Mesodermal cell (in vitro differentiated cells): ENCODE results near the gene DPCD.

Source experiments
- H3K27ac ChIP-seq: 2 replicates; pipeline ENCODE4 v1.7.0; 2013; ENCODE audit warnings: mild to moderate bottlenecking, low read depth, low read length, moderate library complexity; ENCODE audit not compliant: severe bottlenecking
- H3K36me3 ChIP-seq: 2 replicates; pipeline ENCODE4 v1.7.1; 2013; ENCODE audit warnings: mild to moderate bottlenecking, low read length, moderate library complexity; ENCODE audit not compliant: control insufficient read depth, insufficient read depth
- H3K4me1 ChIP-seq: one replicate; pipeline ENCODE4 v1.7.1; 2013; ENCODE audit warnings: mild to moderate bottlenecking, low read length; ENCODE audit not compliant: insufficient read depth, control insufficient read depth, poor library complexity, severe bottlenecking
- H3K4me3 ChIP-seq: 2 replicates; pipeline ENCODE4 v1.7.0; 2013; ENCODE audit warnings: low read length, control low read depth, mild to moderate bottlenecking; ENCODE audit not compliant: insufficient read depth, poor library complexity, severe bottlenecking; ENCODE audit errors: extremely low read depth
- H3K9me3 ChIP-seq: 2 replicates; pipeline ENCODE4 v1.7.1; 2013; ENCODE audit warnings: mild to moderate bottlenecking, low read length, moderate library complexity; ENCODE audit not compliant: control insufficient read depth
- WGBS, 2 experiments: methylation state at CpG; one replicate each; pipeline ENCODE4 v1.1.5; 2013; ENCODE audit warnings: missing lambda C conversion rate in 2 of 2; ENCODE audit not compliant: insufficient coverage in 2 of 2; 5-methylcytosine and 5-hydroxymethylcytosine counted together

The DPCD gene

DNA sequence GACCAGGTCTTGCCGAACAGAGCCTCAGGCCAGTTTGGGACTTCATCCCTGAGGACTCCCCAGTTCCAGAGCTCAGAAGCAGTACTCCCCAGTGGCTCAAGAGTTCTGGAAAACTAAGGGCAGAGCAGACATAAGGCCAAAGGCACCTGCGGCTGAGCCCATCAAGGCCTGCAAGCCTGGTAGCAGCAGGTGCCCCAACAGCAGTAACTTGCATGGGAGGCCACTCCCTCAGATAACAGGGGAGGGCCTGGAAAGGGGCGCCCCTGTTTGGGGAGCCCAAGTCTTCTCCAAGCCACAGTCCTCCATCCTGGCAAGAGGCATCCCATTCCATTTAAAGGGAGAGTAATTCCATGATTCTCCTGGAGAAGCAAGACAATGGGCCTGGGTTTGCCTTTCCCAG, 13.0 kb upstream of the DPCD start:
- H3K36me3 ChIP-seq, result peaks cover 2% of the 10 kb centered on the region
- no peak overlapping the region for H3K4me3 ChIP-seq
- 90 to 95% methylated on average over 2 to 3 of the region's 3 CpGs for WGBS, 2 experiments
- peaks cover 3% of the 10 kb centered on the region for H3K4me1 ChIP-seq
- H3K9me3 ChIP-seq, result peaks cover 3% of the 10 kb centered on the region
- no peak overlapping the region for H3K27ac ChIP-seq

DNA sequence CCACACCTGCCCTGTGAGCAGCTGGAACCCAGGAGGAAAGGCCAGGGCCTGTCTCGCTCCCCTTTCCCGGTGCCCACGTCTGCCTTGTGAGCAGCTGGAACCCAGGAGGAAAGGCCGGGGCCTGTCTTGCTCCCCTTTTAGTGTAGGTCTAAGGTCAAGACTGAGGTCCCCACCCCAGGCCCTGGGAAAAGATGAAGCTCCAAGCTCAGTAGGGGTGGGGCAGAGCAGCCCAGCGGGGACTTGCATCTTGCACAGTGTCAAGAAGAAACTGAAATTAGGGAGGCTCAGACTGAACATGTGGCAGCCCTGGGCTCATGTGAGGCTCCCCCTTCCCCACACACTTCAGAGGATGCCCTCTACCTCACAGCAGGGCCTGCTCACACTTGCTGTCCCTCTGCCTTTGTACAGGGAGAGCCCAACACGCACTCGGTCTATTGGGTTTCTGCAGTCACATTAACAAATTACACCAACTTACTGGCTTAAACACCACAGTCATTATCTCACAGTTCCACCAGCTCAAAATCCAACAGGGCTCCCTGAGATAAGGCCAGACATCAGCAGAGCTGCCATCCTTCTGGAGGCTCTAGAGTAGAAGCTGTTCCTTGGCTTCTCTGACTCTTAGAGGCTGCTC, 12.4 kb upstream of the DPCD start:
- Histone ChIP-seq H3K9me3 (peaks cover 3% of the 10 kb centered on the region), H3K4me3 (no peak overlapping the region), H3K4me1 (peaks cover 3% of the 10 kb centered on the region), H3K36me3 (peaks cover 3% of the 10 kb centered on the region), H3K27ac (no peak overlapping the region)
- 94 to 98% methylated on average over 5 to 7 of the region's 7 CpGs for WGBS, 2 experiments

DNA sequence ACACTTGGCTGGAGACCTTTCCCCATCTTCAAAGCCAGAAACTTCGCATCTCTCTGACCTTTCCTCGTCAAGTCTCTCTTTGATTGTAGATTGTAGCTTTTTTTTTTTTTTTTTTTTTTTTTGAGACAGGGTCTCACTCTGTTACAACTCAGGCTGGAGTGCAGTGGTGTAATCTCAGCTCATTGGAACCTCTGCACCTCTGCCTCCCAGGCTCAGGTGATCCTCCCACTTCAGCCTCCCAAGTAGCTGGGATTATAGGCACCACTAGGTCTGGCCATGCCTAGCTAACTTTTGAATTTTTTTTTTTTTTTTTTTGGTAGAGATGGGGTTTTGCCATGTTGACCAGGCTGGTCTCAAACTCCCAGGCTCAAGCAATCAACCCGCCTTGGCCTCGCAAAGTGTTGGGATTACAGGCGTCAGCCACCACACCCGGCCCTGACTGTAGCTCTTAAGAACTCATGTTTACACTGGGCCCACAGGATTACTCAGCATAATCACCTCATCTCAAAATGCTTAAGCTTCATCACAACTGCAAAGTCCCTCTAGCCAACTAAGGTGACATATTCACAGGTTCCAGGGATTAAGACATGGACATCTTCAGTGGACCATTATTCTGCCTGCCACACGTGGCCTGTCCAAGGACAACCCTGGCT, 11.8 kb upstream of the DPCD start:
- H3K9me3 ChIP-seq, result peaks cover 3% of the 10 kb centered on the region
- no peak overlapping the region for H3K4me3 ChIP-seq
- H3K36me3 ChIP-seq, result peaks cover 4% of the 10 kb centered on the region
- 88 to 95% methylated on average over 5 of the region's 7 CpGs for WGBS, 2 experiments
- peaks cover 3% of the 10 kb centered on the region for H3K4me1 ChIP-seq
- H3K27ac ChIP-seq, result no peak overlapping the region

DNA sequence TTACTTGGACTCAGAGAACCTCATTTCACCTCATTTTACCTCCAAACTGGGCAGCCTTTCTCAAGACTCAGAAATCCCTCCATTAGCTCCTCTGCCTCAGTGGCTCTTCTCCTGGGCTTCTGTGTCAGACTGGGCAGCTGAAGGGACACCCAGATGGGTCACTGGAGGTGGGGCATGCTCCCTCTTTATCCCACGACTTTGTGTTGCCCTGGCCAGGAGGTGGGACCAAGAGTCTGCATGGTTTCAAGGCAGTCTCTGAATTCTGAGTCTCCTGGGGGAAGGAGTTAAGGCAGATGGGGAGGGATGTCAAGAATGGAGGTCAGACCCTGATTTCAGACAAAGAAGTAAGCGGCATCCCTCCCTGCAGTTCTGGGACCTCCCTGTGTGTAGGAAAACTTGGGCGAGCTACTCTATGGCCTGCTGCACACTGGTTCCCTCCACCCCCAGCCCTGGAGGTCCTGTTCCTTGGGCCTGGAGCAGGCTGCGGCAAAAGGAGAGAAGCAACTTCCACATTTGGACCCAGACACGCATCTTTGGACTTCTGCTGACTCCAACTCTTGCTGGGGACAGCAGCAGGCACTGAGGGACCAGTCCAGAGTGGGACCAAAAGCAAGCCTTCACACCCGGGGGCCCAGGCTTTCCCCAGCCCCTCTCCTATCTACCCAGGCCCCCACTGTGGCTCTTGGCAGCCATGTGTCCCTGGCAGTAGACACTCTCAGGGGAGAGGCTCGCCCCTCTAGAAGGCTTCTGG, 10.8 kb upstream of the DPCD start:
- no peak overlapping the region for H3K4me3 ChIP-seq
- H3K36me3 ChIP-seq, result peaks cover 9% of the 10 kb centered on the region
- H3K27ac ChIP-seq, result no peak overlapping the region
- H3K9me3 ChIP-seq, result peaks cover 3% of the 10 kb centered on the region
- peaks cover 3% of the 10 kb centered on the region for H3K4me1 ChIP-seq
- WGBS, 2 experiments, result 91 to 92% methylated on average over 5 to 6 of the region's 7 CpGs

DNA sequence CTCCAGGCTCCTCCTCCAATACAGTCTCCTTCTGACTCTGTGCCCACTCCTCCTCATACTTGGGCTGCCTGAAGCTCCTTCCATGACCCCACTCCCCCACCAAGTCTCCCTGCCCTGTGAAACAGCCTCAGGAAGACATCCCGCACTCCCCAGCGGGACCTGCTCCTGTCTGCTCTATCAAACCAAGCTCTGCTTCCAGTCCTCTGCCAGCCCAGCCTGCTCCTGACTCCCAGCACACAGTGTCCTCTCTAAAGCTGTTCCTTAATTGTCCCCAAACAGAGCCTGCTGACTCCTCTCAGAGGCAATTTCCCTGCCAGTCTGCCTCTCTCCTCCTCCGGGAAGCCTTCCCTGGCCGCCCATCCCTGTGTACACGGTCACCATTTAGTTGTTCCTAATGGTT, 9.9 kb upstream of the DPCD start:
- peaks cover 3% of the 10 kb centered on the region for H3K4me1 ChIP-seq
- H3K36me3 ChIP-seq, result peaks cover 13% of the 10 kb centered on the region
- H3K9me3 ChIP-seq, result no peaks in the 10 kb centered on the region
- H3K4me3 ChIP-seq, result no peak overlapping the region
- H3K27ac ChIP-seq, result no peak overlapping the region
- 89 to 94% methylated on average over 5 of the region's 5 CpGs for WGBS, 2 experiments

DNA sequence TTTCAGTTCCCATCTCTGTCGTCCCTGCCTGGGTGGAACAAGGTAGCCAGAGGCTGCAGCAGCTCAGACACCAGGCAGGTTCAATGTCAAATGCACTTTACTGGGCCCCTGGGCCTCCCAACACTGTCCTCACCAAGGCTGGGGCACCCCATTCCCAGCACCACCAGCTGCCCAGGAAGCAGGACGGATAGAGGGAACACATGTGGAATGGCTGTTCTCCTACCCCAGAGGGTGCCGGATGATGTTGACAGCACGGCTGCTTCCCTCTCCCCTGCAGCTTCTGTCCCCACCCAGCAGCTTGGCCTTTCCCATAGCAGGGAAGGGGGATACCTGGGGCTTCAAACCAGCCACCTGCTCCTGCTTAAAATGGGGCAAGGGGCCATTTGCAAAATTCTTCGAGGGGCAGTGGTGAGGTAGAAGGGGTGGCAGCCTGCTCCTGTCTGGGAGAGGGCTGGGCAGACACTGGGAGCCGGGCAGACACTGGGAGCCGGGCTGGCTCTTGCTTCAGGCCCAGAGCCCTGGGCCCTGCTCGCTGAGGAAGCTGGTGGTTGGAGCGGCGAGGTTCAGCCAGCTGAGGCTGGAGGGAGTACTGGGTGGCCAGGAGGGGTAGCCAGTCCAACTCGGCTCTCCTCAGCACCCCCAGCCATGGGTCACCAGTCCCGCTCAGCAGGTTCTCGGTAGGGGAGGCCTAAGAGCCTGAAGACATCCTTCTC, 9.2 kb upstream of the DPCD start:
- Histone ChIP-seq H3K4me3 (no peak overlapping the region), H3K9me3 (no peaks in the 10 kb centered on the region), H3K4me1 (peaks cover 3% of the 10 kb centered on the region), H3K36me3 (peaks cover 19% of the 10 kb centered on the region), H3K27ac (no peak overlapping the region)
- 87 to 96% methylated on average over 5 to 10 of the region's 13 CpGs for whole genome bisulfite sequencing, 2 experiments

DNA sequence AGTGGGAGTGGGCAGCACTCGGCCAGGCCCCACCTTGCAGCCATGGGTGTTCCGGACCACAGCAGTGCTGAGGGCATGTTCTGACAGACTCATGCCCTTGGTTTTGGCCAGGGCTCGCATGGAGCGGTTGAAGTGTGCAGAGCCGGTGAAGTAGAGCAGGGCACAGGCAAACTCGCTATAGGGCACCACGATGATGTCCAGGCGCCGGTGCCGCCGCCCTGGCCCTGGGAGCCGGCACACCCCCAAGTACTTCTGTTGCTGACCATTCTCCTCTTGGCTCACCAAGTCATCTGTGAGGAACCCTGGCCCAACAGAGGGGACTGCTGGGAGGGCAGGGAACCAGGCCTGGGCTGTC, 8.6 kb upstream of the DPCD start:
- Histone ChIP-seq H3K4me3 (no peak overlapping the region), H3K4me1 (peaks cover 3% of the 10 kb centered on the region), H3K9me3 (no peaks in the 10 kb centered on the region), H3K36me3 (peaks cover 21% of the 10 kb centered on the region), H3K27ac (no peak overlapping the region)
- 94 to 96% methylated on average over 12 of the region's 12 CpGs for WGBS, 2 experiments

DNA sequence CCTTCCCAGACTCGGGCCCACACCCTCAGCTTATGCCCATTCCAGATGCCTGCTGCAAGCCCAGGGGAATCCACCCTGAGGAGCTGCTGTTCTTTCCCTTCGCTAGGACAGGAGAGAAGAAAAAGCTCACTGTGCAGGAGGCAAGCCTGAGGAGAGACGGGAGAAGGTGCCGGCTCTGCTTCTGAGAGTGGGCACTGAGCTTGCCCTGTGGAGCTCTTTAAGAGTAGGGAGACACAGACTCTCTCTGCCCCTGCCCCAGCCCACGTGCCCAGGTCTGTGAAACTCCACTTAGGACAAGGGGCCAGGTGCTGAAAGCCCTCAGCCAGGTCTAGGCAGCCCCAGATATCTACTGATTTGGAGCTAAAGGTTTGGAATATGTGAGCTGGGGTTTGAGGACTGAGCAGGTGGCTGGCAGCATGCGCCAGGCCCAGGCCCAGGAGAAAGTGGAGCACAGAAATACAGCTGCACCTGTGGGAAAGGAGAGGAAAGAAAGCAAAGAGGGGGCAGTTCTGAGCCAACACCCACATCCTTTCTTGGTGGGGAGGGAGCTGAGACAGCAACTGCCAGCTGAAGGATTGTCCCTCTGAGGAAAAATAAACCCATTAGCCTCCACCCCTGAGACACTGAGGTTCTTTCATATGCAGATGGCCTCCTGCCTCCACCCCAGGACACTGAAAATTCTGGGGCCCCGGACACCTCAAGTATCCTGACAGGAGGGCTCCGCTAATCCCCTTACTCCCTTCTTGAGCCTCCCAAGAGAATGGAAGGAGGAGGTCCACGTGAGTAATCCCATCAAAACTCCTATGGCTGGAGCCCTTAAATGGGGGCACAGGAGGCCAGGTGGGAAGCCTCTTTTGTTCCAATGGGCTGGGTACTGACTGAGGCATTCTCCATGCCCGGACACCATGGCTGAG, 7.4 kb upstream of the DPCD start:
- Histone ChIP-seq H3K36me3 (peaks cover 33% of the 10 kb centered on the region), H3K4me3 (no peak overlapping the region), H3K4me1 (peaks cover 3% of the 10 kb centered on the region), H3K27ac (no peak overlapping the region), H3K9me3 (no peaks in the 10 kb centered on the region)
- 75 to 82% methylated on average over 6 to 7 of the region's 10 CpGs for WGBS, 2 experiments

DNA sequence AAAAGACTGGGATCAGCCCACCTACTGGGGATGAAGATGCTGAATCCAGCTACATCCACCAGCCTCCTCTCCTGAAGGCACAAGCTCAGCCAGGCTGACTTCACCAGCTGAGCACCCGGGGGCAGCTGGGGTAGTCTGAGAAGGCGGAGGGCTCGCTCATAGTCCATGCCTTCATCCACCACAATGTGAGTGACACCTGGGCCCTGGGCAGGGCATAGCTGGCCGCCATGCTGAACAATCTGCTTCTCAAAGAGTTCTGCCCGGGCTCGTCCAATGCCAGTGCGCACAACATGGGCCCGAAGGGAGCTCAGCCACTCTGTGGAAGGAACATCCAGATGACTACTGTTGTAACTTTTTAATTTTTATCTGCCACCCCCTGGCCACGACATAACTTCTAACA, 2.3 kb upstream of the DPCD start:
- Histone ChIP-seq H3K36me3 (peaks cover 29% of the 10 kb centered on the region), H3K9me3 (no peaks in the 10 kb centered on the region), H3K4me1 (no peaks in the 10 kb centered on the region), H3K27ac (no peak overlapping the region), H3K4me3 (no peak overlapping the region)
- WGBS, 2 experiments, result 92 to 97% methylated on average over 8 to 9 of the region's 9 CpGs

DNA sequence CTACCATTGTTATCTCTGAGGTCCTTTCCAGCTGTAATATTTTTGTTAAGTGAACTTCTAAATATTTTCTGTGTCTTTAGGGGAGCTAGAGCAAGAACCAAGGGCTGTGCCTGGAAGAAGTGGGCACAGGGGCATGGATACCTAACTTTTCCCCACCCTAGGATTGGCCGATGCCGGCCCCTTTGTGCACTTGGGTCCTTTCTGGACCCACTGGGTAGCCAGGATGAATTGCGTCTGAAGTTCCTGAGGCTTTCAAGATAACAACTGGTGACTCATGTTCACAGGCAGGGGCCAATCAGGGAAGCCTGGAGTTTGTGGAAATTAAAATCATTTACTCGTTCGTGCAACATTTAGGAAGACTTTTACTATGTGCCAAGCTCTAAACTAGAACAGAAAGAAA, 758 bp downstream of the DPCD start:
- WGBS, 2 experiments, result 0 to 57% methylated on average over 1 to 5 of the region's 5 CpGs
- Histone ChIP-seq H3K36me3 (peaks cover 13% of the 10 kb centered on the region), H3K9me3 (no peaks in the 10 kb centered on the region), H3K4me1 (no peaks in the 10 kb centered on the region), H3K27ac (peak overlapping the region; percentile 49), H3K4me3 (peak overlapping the region; percentile 95)
